Endothelial cell of umbilical vein (primary cell): ENCODE measurements around the gene ZNF181. TPM values are rescaled to one million over a fixed set of nuclear protein-coding genes. Genes with fewer than 3 reads are reported as not detected.

Source experiments
- BruUV-seq: library from RNA; stranded (reverse); fragments of 400-500 nt; replicated peaks from 2 replicates; lab custom pipeline; 2021; lab: Mats Ljungman, UMichigan
- CTCF ChIA-PET: fragments of 300-600, 350-600 bp; sonication (Branson Sonifier 250); formaldehyde crosslinking; loops from one replicate; lab custom pipeline; 2021; ENCODE audit warnings: antibody characterized with exemption, inconsistent platforms; lab: Charles Lee
- POLR2A ChIA-PET: fragments of 300-600, 350-600 bp; sonication (Branson Sonifier 250); formaldehyde crosslinking; loops from one replicate; lab custom pipeline; 2021; ENCODE audit warnings: antibody characterized with exemption, inconsistent platforms; lab: Charles Lee
- DNase-seq: peaks from one replicate; pipeline ENCODE4 v3.0.0-alpha.2; 2011; ENCODE audit warnings: low read depth, low spot score
- FAIRE-seq: peaks from 2 replicates; lab custom pipeline; 2011; peaks lifted over from hg19 to GRCh38; lab: Jason Lieb, UNC
- H2AFZ ChIP-seq: 2 replicates; pipeline ENCODE4 v1.6.0; 2012; ENCODE audit warnings: low read depth, low read length, control low read depth, inconsistent platforms
- H3K27ac ChIP-seq: 2 replicates; pipeline ENCODE4 v1.5.1; 2011; ENCODE audit warnings: low read depth, mild to moderate bottlenecking, control low read depth, low read length, moderate library complexity; ENCODE audit not compliant: insufficient read depth
- H3K27me3 ChIP-seq, 2 experiments: 2 replicates each; pipeline versions ENCODE4 v1.6.0 to v1.6.1; 2011; ENCODE audit warnings: low read length in 2 of 2, mixed read lengths in 1 of 2; ENCODE audit not compliant: control insufficient read depth in 2 of 2, insufficient read depth in 2 of 2
- H3K36me3 ChIP-seq, 2 experiments: 2 replicates in 1 of 2; 3 replicates in 1 of 2; pipeline ENCODE4 v1.5.1; 2011; ENCODE audit warnings: low read length in 2 of 2, mild to moderate bottlenecking in 1 of 2, moderate library complexity in 1 of 2; ENCODE audit not compliant: control insufficient read depth in 2 of 2, insufficient read depth in 2 of 2; ENCODE audit errors: extremely low read depth in 1 of 2
- H3K4me1 ChIP-seq: 3 replicates; pipeline ENCODE4 v1.5.1; 2011; ENCODE audit warnings: mild to moderate bottlenecking, low read length; ENCODE audit not compliant: control insufficient read depth, insufficient read depth; ENCODE audit errors: extremely low read depth
- H3K4me2 ChIP-seq: 2 replicates; pipeline ENCODE4 v1.6.1; 2011; ENCODE audit warnings: low read length, control low read depth, mixed read lengths; ENCODE audit not compliant: insufficient read depth
- H3K4me3 ChIP-seq, 3 experiments: fragments of 200-600 bp in 1 of 3; sonication (generic), shearing (Covaris generic) in 1 of 3; replicated peaks in 1 of 3; 2 replicates each; pipeline ENCODE4 v1.5.1; 2011 to 2016; ENCODE audit warnings: control low read depth in 3 of 3, low read length in 3 of 3, mild to moderate bottlenecking in 2 of 3, inconsistent platforms in 1 of 3, low read depth in 1 of 3, moderate library complexity in 1 of 3; ENCODE audit not compliant: insufficient read depth in 1 of 3
- H3K79me2 ChIP-seq: 2 replicates; pipeline ENCODE4 v1.6.0; 2012; ENCODE audit warnings: low read length, inconsistent platforms; ENCODE audit not compliant: control insufficient read depth, insufficient read depth
- H3K9ac ChIP-seq: replicated peaks from 2 replicates; pipeline ENCODE3; 2011; ENCODE audit warnings: low read length, control low read depth; ENCODE audit not compliant: insufficient read depth; ENCODE audit errors: extremely low read depth
- H3K9me1 ChIP-seq: replicated peaks from 3 replicates; pipeline ENCODE4 v1.6.0; 2011; ENCODE audit warnings: mild to moderate bottlenecking, low read length; ENCODE audit not compliant: control insufficient read depth, insufficient read depth; ENCODE audit errors: extremely low read depth
- H3K9me3 ChIP-seq: replicated peaks from 2 replicates; pipeline ENCODE4 v1.5.1; 2012; ENCODE audit warnings: low read length, inconsistent platforms; ENCODE audit not compliant: control insufficient read depth, insufficient read depth
- H4K20me1 ChIP-seq: replicated peaks from 2 replicates; pipeline ENCODE3; 2011; ENCODE audit warnings: mild to moderate bottlenecking, low read length; ENCODE audit not compliant: control insufficient read depth, insufficient read depth; ENCODE audit errors: extremely low read depth
- CTCF ChIP-seq, 2 donors: IDR thresholded peaks; 1 replicate in 1 of 2; 2 replicates in 1 of 2; pipeline ENCODE4 v1.5.1; 2011; ENCODE audit warnings: low read length in 2 of 2, mild to moderate bottlenecking in 2 of 2, moderate library complexity in 2 of 2, control low read depth in 1 of 2, inconsistent platforms in 1 of 2, low read depth in 1 of 2; ENCODE audit not compliant: insufficient read depth in 1 of 2; ENCODE audit errors: extremely low read depth in 1 of 2
- EZH2 ChIP-seq: IDR thresholded peaks from 2 replicates; pipeline ENCODE4 v1.6.1; 2012; ENCODE audit warnings: borderline replicate concordance, low read depth, mild to moderate bottlenecking, moderate library complexity, low read length, inconsistent platforms; ENCODE audit not compliant: severe bottlenecking
- FOS ChIP-seq: IDR thresholded peaks from 2 replicates; pipeline ENCODE4 v1.6.1; 2011; ENCODE audit warnings: mild to moderate bottlenecking, low read length, moderate library complexity, borderline replicate concordance; ENCODE audit not compliant: insufficient read depth
- GATA2 ChIP-seq: IDR thresholded peaks from 2 replicates; pipeline ENCODE4 v1.7.0; 2011; ENCODE audit warnings: low read depth, mild to moderate bottlenecking, moderate library complexity, mixed read lengths, low read length; ENCODE audit not compliant: insufficient read length, insufficient read depth
- JUN ChIP-seq: IDR thresholded peaks from 2 replicates; pipeline ENCODE4 v1.6.1; 2011; ENCODE audit warnings: borderline replicate concordance, low read depth; ENCODE audit not compliant: insufficient read length, insufficient read depth
- MAX ChIP-seq: IDR thresholded peaks from 2 replicates; pipeline ENCODE4 v1.6.1; 2011; ENCODE audit not compliant: insufficient read depth, insufficient read length
- MYC ChIP-seq: IDR thresholded peaks from one replicate; pipeline ENCODE4 v1.6.1; 2011; ENCODE audit warnings: mild to moderate bottlenecking, low read depth, low read length
- POLR2A ChIP-seq: IDR thresholded peaks from 2 replicates; pipeline ENCODE4 v1.6.1; 2012; ENCODE audit warnings: low read depth, mild to moderate bottlenecking, control low read depth, low read length
- POLR2AphosphoS5 ChIP-seq: IDR thresholded peaks from 2 replicates; pipeline ENCODE4 v1.6.1; 2012; ENCODE audit warnings: low read depth, mild to moderate bottlenecking, control low read depth, low read length, moderate library complexity; ENCODE audit not compliant: insufficient read depth
- dilution Hi-C: fragments of 300-500 bp; cut with MboI; formaldehyde crosslinking; loops from one replicate; pipeline ENCODE4 v1.15.0; 2019; ENCODE audit warnings: low sequenced_read_pairs; ENCODE audit not compliant: extremely low pct_ligation_motif_present
- intact Hi-C: fragments of 100-400 bp; cut with micrococcal nuclease; formaldehyde crosslinking; loops from one replicate; pipeline ENCODE4 v1.10.0; 2022
- polyA plus RNA-seq, 4 experiments: library from polyadenylated mRNA; depleted of rRNA in 3 of 4; stranded (reverse) in 3 of 4; unstranded in 1 of 4; fragments of >200 nt; gene quantifications; 2 replicates each; pipeline versions ENCODE4 v1.2.1 to v1.2.3, GENCODE V29; 2011 to 2012; ENCODE audit warnings: missing spikeins in 1 of 4
- total RNA-seq: library from RNA; stranded (reverse); gene quantifications from 2 replicates; pipeline ENCODE4 v1.2.3, GENCODE V29; 2021

Gene ZNF181
- total and polyA plus RNA-seq, 2 donors (not counting 3 experiments of a cell fraction or from before 2014, with no cell fraction given), result 4.7 to 5.0 TPM

DNA sequence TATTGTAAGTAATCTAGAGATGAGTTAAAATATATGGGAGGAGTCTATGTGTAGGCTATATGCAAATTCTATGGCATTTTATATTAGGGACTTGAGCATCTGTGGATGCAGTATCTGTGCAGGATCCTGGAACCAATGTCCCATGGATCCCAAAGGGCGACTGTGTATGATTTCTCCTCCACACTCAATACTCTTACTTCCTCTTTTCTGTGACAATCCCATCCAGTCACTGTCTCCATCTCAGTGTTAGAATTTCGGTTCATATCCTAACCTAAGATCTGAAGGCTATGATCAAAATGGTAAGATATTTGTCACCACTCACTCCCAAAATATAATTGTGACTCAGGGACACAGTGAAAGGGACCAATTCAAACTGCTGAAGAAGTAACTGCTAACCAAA, 54.0 kb downstream of the ZNF181 start:
- no peak for DNase-seq
- Histone ChIP-seq H3K4me1 (no peaks in the 10 kb centered on the region), H3K36me3 (no peaks in the 10 kb centered on the region), H3K27ac (no peak overlapping the region), H2AFZ (no peak overlapping the region), H3K9ac (no peak overlapping the region), H3K4me3 (no peak overlapping the region), H3K27me3 (no peaks in the 10 kb centered on the region), H4K20me1 (no peaks in the 10 kb centered on the region), H3K9me1 (no peaks in the 10 kb centered on the region), H3K4me2 (no peak overlapping the region), H3K9me3 (no peaks in the 10 kb centered on the region), H3K79me2 (no peaks in the 10 kb centered on the region)
- ChIA-PET CTCF (no interaction called here), POLR2A (no interaction called here)
- no peak for FAIRE-seq
- intact Hi-C loops (no loop called here), dilution Hi-C loops (no loop called here)
- no TSS peak for BruUV-seq
- TF ChIP-seq POLR2AphosphoS5, result no peak
- no peak for TF ChIP-seq EZH2
- no peak for TF ChIP-seq CTCF (IDR thresholded peaks at IDR 0.05; ENCODE audit: extremely low read depth in 1 of 2, insufficient read depth in 1 of 2, low read depth in 1 of 2, low read length in 2 of 2)
- TF ChIP-seq MYC, result no peak
- TF ChIP-seq POLR2A, result no peak
- no peak for TF ChIP-seq MAX
- no peak for TF ChIP-seq JUN
- no peak for TF ChIP-seq GATA2
- TF ChIP-seq FOS, result no peak
